ENCODE data around the gene CRHR1.
"Not testable (repeated sequence)": the region's sequence is repeated elsewhere in the genome, so short reads cannot be mapped to it uniquely, and the experiment has no call there.

Gene CRHR1

DNA sequence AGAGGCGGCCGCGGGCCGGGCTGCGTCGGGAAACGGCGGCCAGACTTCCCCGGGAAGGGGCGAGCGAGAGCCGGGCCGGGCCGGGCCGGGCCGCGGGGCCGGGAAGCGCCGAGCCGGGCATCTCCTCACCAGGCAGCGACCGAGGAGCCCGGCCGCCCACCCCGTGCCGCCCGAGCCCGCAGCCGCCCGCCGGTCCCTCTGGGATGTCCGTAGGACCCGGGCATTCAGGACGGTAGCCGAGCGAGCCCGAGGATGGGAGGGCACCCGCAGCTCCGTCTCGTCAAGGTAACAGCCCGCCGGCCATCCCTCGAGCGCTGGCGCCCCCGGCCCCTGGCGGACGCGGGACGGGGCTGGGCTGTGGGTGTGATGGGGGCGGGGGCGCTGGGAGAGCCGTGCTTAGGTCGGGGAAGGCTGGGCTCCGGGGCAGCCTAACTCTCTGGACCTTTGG lies at the start of gene CRHR1:
TSS of gene CRHR1 (plus strand) at position 28 of the 448 bp plus-strand sequence. CDS start at position 253, 225 bp downstream.
- no peak for FAIRE-seq
- DNase-seq (ENCODE audit: extremely low spot score, insufficient read length, low read depth), result no peak

DNA sequence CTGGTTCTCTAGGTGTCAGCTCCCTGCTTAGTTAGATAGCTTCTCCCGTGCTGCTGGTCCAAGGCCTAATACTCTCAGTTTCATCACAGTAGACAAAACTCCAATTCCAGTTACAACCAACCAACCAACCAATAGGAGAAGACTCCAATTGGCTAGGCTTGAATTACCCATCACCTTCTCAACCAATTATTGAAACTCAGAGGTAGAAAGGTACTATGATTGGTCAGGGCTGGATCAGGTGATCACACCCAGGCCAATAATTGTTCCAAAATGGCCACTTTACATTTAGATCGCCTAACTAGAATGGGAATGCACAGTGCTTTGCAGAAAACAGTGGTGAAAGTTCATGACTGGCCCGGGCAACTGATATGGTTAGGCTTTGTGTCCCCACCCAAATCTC lies 49.5 kb upstream of the CRHR1 start:
- FAIRE-seq, result no peak

GRCh38 chr17:45735488-45735887 lies 48.6 kb upstream of the CRHR1 start:
- DNase-seq (ENCODE audit: extremely low spot score, insufficient read length, low read depth) (no peak), FAIRE-seq (no peak)

More for the DNA sequence above, 49.5 kb upstream of the CRHR1 start:
- DNase-seq (ENCODE audit: extremely low spot score, insufficient read length, low read depth), result no peak

DNA sequence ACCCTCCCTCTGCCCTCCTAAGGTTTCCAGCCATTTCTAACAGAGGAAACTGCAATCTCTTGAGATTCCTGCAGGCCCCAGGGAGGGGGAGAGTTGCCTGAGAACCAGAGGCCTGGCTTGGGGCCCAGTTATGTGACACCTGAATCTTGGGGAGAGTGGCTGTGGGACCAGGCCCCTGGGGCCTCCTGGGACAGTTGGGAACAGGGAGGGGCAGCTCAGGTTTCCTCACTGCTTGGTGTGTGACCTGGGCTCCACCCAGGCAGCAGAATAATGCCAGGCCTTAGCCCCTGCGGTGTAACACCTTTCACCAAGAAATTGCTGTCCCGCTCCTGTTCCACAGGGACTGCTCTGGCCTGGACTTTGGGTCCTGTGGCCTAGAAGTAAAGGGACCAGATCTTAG lies 44.3 kb upstream of the CRHR1 start:
- FAIRE-seq (no peak), DNase-seq (ENCODE audit: extremely low spot score, insufficient read length, low read depth) (no peak)

GRCh38 chr17:45740553-45741330 lies 43.4 kb upstream of the CRHR1 start:
- FAIRE-seq (peak; percentile 69), DNase-seq (ENCODE audit: extremely low spot score, insufficient read length, low read depth) (peak; percentile 20)

DNA sequence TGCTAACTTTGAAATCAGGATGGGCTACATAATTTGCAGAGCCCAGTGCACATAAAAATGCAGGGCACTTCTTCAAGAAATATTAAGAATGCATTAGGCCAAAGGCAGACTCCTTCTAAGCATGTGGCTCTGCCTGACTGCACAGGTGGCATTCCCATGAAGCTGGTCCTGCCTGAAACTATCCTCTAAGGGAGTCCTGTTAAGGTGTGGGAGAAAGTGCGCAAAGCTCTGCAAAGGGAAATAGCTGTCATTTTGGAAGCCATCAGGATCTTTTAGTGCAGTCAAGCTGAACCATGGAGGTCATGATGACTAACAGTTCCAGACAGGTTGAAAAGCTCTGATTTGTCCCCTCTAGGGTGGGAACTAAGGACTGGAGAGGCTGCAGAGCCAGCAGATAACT lies 41.9 kb upstream of the CRHR1 start:
- FAIRE-seq (no peak), DNase-seq (ENCODE audit: extremely low spot score, insufficient read length, low read depth) (no peak)

DNA sequence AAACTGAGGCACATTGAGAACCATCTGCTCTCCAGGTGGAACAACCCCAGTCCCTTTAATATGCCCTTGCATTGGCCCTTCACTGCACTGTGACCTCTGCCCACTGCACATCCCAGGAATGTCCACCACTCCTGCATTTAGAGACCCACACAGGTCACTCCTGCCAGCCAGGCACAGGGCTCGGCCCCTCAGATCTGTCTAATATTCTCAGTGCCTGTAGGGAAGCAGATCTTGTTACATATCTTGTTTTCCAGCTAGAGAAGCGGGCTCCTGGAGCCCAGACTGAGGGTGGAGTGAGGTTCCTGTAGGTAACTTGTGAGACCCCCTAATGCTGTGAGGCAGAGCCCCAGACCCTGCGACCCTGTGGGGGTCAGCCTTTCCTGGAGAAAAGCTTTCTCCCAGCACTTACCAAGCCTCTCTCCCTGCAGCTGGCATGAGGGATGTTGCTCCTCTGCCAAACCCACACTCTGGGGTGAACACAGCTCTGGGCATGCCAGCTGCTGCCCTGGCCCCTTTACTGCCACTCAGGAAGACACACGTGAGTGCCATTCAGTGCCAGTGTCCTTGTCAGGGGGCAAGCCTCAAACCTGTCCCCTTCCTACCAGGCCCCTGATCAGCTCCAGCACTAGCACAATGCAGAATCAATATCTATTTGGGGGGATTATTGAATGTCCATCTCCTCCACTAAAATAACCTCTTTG lies 40.3 kb upstream of the CRHR1 start:
- FAIRE-seq, result no peak

DNA sequence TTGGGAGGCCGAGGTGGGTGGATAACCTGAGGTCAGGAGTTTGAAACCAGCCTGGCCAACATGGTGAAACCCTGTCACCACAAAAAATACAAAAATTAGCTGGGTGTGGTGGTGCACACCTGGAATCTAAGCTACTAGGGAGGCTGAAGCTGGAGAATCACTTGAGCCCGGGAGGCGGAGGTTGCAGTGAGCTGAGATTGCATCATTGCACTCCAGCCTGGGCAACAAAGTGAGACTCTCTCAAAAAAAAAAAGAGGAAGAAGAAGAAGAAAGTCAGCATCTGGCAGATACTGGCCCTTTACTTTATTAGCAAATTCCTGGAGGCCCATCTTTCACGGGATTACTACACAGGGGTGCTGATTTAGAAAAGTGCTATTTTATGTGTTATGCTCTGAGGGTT lies 39.3 kb upstream of the CRHR1 start:
- DNase-seq (ENCODE audit: extremely low spot score, insufficient read length, low read depth); FAIRE-seq: not testable (repeated sequence)

More for the DNA sequence above, 40.3 kb upstream of the CRHR1 start:
- no peak for DNase-seq (ENCODE audit: extremely low spot score, insufficient read length, low read depth)

GRCh38 chr17:45745601-45746494 lies 38.3 kb upstream of the CRHR1 start:
- FAIRE-seq, result no peak
- no peak for DNase-seq (ENCODE audit: extremely low spot score, insufficient read length, low read depth)

- no peak for FAIRE-seq
- no peak for DNase-seq (ENCODE audit: extremely low spot score, insufficient read length, low read depth)
Measured at GRCh38 chr17:45747911-45748310, 36.2 kb upstream of the CRHR1 start.

- FAIRE-seq (no peak), DNase-seq (ENCODE audit: extremely low spot score, insufficient read length, low read depth) (no peak)
Measured at GRCh38 chr17:45748731-45749310, 35.3 kb upstream of the CRHR1 start.

GRCh38 chr17:45749831-45750335 lies 34.2 kb upstream of the CRHR1 start:
- no peak for FAIRE-seq

GRCh38 chr17:45750779-45751440 lies 33.2 kb upstream of the CRHR1 start:
- no peak for DNase-seq (ENCODE audit: extremely low spot score, insufficient read length, low read depth)
- no peak for FAIRE-seq

More at GRCh38 chr17:45749831-45750335, 34.2 kb upstream of the CRHR1 start:
- DNase-seq (ENCODE audit: extremely low spot score, insufficient read length, low read depth), result no peak

GRCh38 chr17:45751466-45751865 lies 32.7 kb upstream of the CRHR1 start:
- FAIRE-seq (no peak), DNase-seq (ENCODE audit: extremely low spot score, insufficient read length, low read depth) (no peak)

DNA sequence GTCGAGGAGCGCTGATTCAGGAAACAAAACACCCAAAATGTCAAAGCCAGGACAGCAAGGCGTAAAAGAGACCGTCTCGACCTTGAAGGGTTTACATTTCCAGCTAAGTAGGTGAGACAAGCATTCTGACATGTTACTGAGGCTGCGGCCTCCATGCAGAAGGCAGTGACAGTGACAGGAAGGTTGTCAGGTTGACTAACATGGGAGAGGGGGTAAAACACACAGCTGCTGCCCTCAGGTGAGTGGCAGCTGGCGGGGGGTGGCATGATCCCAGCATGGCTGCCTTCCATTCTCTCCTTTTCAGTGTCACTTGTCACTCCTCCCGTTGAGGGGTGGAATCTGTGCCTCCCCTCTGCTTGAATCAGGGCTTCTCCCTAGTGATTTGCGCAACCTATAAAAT lies 31.9 kb upstream of the CRHR1 start:
- DNase-seq (ENCODE audit: extremely low spot score, insufficient read length, low read depth), result no peak
- no peak for FAIRE-seq

DNA sequence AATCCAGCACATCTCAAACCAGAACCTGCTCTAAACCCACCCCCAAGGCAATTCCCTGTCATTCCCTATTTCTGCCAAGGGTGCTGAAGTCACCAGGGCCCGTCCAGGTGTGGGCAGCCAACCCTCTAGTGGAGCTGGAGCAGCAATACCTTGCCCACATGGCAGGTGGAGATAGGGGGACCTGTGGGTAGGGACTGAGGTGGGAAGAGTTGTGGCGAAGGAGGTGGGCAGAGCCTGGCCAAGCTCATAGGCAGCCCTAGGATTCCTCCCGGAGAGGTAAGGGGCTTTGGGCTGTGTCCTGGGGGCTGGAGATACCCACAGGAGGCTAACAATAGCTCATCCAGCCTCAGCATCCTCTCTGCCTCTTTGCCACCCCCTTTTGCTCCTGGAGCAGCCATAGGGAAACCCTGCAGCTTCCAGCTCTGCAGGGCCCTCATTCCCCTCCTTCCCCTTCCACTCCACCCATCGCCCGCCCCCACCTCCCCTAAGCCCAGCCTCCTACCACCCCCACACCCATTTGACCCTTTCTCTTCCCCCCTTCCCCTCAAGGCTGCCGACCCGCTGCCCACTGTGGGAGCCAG lies 30.4 kb upstream of the CRHR1 start:
- FAIRE-seq (no peak), DNase-seq (ENCODE audit: extremely low spot score, insufficient read length, low read depth) (no peak)

DNA sequence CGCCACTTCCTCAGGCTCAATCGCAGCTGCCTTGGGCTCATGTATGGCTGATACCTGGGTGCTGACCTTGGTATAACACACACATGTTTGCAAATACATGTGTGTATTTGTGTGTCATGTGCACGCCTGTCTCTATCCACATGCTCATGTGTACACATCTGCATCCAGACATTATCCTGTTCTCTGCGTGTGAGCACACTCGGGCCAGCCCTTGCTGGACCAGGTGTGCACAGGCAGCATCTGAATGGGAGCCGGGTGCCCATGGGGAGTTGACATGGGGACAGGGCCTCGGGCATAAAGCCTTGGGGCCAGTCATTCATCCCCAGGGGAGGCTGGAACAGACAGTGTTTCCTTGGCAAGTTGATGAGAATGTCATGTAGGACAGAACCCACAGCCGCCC lies 29.1 kb upstream of the CRHR1 start:
- FAIRE-seq (no peak), DNase-seq (ENCODE audit: extremely low spot score, insufficient read length, low read depth) (no peak)

DNA sequence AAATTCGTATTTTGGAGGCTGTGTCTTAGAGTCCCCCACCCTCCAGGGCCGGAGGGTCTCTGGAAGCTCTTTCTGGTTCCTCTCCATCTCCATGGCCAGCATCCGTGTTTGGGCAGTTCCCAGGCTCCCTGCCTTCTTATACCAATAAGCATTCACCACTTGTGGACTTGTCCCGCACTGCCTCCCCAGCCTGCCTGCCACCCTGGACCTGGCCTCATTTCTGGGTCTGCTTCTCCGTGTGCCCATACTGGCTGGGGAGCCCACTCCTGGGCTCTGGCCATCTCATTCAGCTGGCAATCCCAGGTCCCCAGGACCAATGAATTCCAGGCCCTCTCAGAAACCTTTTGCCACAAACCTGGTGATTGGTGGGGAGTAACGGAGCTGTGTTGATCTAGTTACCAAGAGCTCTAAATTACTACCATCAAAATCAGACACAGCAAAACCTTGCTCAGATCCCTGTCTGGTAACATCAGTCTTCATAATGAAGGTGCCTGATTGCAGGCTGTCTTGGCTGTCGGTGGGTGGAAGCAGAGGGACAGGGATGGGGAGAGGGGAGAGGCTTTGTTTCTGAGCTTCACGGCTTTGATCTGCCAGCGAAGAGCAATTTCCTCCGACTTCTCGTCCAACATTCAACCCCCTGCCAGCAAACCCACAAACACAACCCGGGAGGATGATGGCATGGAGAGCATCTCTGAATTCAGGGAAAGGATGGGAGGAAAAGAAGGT lies 27.7 kb upstream of the CRHR1 start:
- DNase-seq (ENCODE audit: extremely low spot score, insufficient read length, low read depth), result no peak
- FAIRE-seq, result no peak

Data from GM18507 (cell line).